Body of pancreas (tissue), 4 donors: ENCODE results near the gene PTK7. TPM values are rescaled to one million over a fixed set of nuclear protein-coding genes. Genes with fewer than 3 reads are reported as not detected.

ENCODE experiments used
- ATAC-seq: fragments of 150-250 bp; one replicate; pipeline ENCODE4 v1.9.1; 2016
- DNase-seq, 4 donors: peaks; one replicate each; pipeline ENCODE4 v3.0.0-alpha.2; 2019
- H3K27ac ChIP-seq, 4 donors: fragments of 200-600 bp; sonication (generic); 1 replicate in 3 of 4; 2 replicates in 1 of 4; pipeline versions ENCODE4 v1.5.1 to v1.6.1; 2016 to 2019; ENCODE audit warnings: mild to moderate bottlenecking in 1 of 4, mixed read lengths in 1 of 4, moderate library complexity in 1 of 4
- H3K27me3 ChIP-seq, 2 donors: fragments of 200-600 bp; sonication (generic); one replicate each; pipeline ENCODE4 v1.6.0; 2016; ENCODE audit warnings: mild to moderate bottlenecking in 1 of 2
- H3K36me3 ChIP-seq, 2 donors: fragments of 200-600 bp; sonication (generic); replicated peaks in 1 of 2; 2 replicates each; pipeline ENCODE4 v1.5.1; 2016; ENCODE audit warnings: low read depth in 2 of 2; ENCODE audit not compliant: insufficient read depth in 1 of 2
- H3K4me1 ChIP-seq: fragments of 200-600 bp; sonication (generic); one replicate; pipeline ENCODE4 v1.6.0; 2016
- H3K4me3 ChIP-seq, 2 donors: fragments of 200-600 bp; sonication (generic); 1 replicate in 1 of 2; 2 replicates in 1 of 2; pipeline ENCODE4 v1.5.1; 2016 to 2019
- H3K9me3 ChIP-seq, 3 donors: fragments of 200-600 bp; sonication (generic); 1 replicate in 2 of 3; 2 replicates in 1 of 3; pipeline ENCODE4 v1.5.1; 2016
- CTCF ChIP-seq, 7 experiments: fragments of 450-650 bp in 4 of 7; fragments of 200-600 bp in 3 of 7; sonication (generic) in 3 of 7; IDR thresholded peaks; one replicate each; pipeline ENCODE4 v1.5.1; 2016 to 2019; ENCODE audit warnings: antibody characterized with exemption in 7 of 7
- POLR2A ChIP-seq, 3 donors: fragments of 450-650 bp; IDR thresholded peaks; one replicate each; pipeline ENCODE4 v1.6.1; 2016; ENCODE audit warnings: antibody characterized with exemption in 3 of 3, mild to moderate bottlenecking in 2 of 3
- WGBS, 2 donors: methylation state at CpG; one replicate each; pipeline ENCODE4 v1.1.5; 2017; 5-methylcytosine and 5-hydroxymethylcytosine counted together
- intact Hi-C: fragments of 100-400 bp; cut with DNase I; formaldehyde crosslinking; loops from one replicate; pipeline ENCODE4 v1.15.1; 2023
- total RNA-seq, 2 donors: library from RNA; depleted of rRNA; stranded (reverse); fragments of >200 nt; gene quantifications; one replicate each; pipeline ENCODE4 v1.1.0, GENCODE V29; 2016

Gene PTK7
- total RNA-seq, 2 donors from 2014 or later: 26.4 to 28.0 TPM

GRCh38 chr6:43181942-43182860 is 106.1 kb downstream of the PTK7 start, which contains the start of gene CUL9:
Gene CUL9, plus strand, starts transcription at chr6:43182196. Its CDS starts 2,115 bp downstream, at chr6:43184311.
- TF ChIP-seq CTCF (IDR thresholded peaks at IDR 0.05) (peak in 1 of 7 experiments; percentile 27), POLR2A (IDR thresholded peaks at IDR 0.05) (peak; percentile 24 to 75 (median 63))
- intact Hi-C loops: no loop called here
- 1% methylated on average over 19 to 44 of the region's 51 CpGs for WGBS, 2 donors
- peaks cover 19% of the 10 kb centered on the region for H3K4me1 ChIP-seq
- ATAC-seq (peak; percentile 99), DNase-seq (peak; percentile 85 to 91 (median 86))
- H3K36me3 ChIP-seq: peaks cover 4 to 9% of the 10 kb centered on the region in 2 donors
- H3K4me3 ChIP-seq: peak within 1 kb of the TSS; percentile 33 to 58
- peak within 1 kb of the TSS; percentile 57 to 74 (median 60) for H3K27ac ChIP-seq
- H3K27me3 ChIP-seq: no peaks in the 10 kb centered on the region
- no peaks in the 10 kb centered on the region for H3K9me3 ChIP-seq

- Histone ChIP-seq H3K4me1 (peaks cover 19% of the 10 kb centered on the region), H3K27ac (no peak overlapping the region), H3K27me3 (no peaks in the 10 kb centered on the region), H3K4me3 (no peak overlapping the region), H3K36me3 (peaks cover 4 to 8% of the 10 kb centered on the region in 2 donors), H3K9me3 (no peaks in the 10 kb centered on the region)
- TF ChIP-seq POLR2A (IDR thresholded peaks at IDR 0.05) (no peak), CTCF (IDR thresholded peaks at IDR 0.05) (no peak)
- DNase-seq: no peak
- intact Hi-C loops: no loop called here
- WGBS, 2 donors: 96% methylated on average over 4 of the region's 4 CpGs
- ATAC-seq: no peak
These were observed 107.3 kb downstream of the PTK7 start for GRCh38 chr6:43183441-43183840.

GRCh38 chr6:43184268-43184985 is 108.3 kb downstream of the PTK7 start:
- intact Hi-C loops: no loop called here
- no peak for TF ChIP-seq POLR2A (IDR thresholded peaks at IDR 0.05)
- no peak for TF ChIP-seq CTCF (IDR thresholded peaks at IDR 0.05)
- WGBS, 2 donors: 89 to 95% methylated on average over 17 to 21 of the region's 21 CpGs
- Histone ChIP-seq H3K4me1 (peaks cover 19% of the 10 kb centered on the region), H3K27ac (no peak overlapping the region), H3K36me3 (peaks cover 0 to 2% of the 10 kb centered on the region in 2 donors), H3K27me3 (no peaks in the 10 kb centered on the region), H3K4me3 (no peak overlapping the region), H3K9me3 (no peaks in the 10 kb centered on the region)
- ATAC-seq (no peak), DNase-seq (no peak)

GRCh38 chr6:43185391-43185985 is 109.4 kb downstream of the PTK7 start:
- intact Hi-C loops: no loop called here
- 72 to 75% methylated on average over 5 of the region's 5 CpGs for WGBS, 2 donors
- TF ChIP-seq CTCF (IDR thresholded peaks at IDR 0.05) (no peak), POLR2A (IDR thresholded peaks at IDR 0.05) (no peak)
- ATAC-seq: no peak
- no peak overlapping the region for H3K4me3 ChIP-seq
- peaks cover 0 to 2% of the 10 kb centered on the region in 2 donors for H3K36me3 ChIP-seq
- H3K27ac ChIP-seq: no peak overlapping the region
- peaks cover 19% of the 10 kb centered on the region for H3K4me1 ChIP-seq
- no peaks in the 10 kb centered on the region for H3K27me3 ChIP-seq
- no peak for DNase-seq
- H3K9me3 ChIP-seq: no peaks in the 10 kb centered on the region
